DOHH2 (cell line): Measurements from ENCODE around the gene UQCC5.

ENCODE experiments used
- H3F3A ChIP-seq: fragments of 200-600 bp; sonication (generic), shearing (Covaris generic); 2 replicates; pipeline ENCODE4 v1.6.0; 2016; ENCODE audit warnings: antibody characterized with exemption, mild to moderate bottlenecking; ENCODE audit not compliant: control insufficient read depth, insufficient read depth
- H3K27ac ChIP-seq: fragments of 200-600 bp; sonication (generic); 2 replicates; pipeline ENCODE4 v1.5.1; 2014; ENCODE audit warnings: low read depth, mild to moderate bottlenecking, low read length, moderate library complexity
- H3K27me3 ChIP-seq: fragments of 200-600 bp; sonication (generic); 2 replicates; pipeline ENCODE4 v1.6.1; 2014; ENCODE audit warnings: mild to moderate bottlenecking, low read length, mixed read lengths; ENCODE audit not compliant: control insufficient read depth
- H3K36me3 ChIP-seq: fragments of 200-600 bp; sonication (generic); 2 replicates; pipeline ENCODE4 v1.6.1; 2014; ENCODE audit warnings: mild to moderate bottlenecking, low read length, moderate library complexity, mixed read lengths; ENCODE audit not compliant: control insufficient read depth
- H3K4me1 ChIP-seq: fragments of 200-600 bp; sonication (generic); 2 replicates; pipeline ENCODE4 v1.6.1; 2014; ENCODE audit warnings: mild to moderate bottlenecking, low read length, mixed read lengths; ENCODE audit not compliant: control insufficient read depth
- H3K4me2 ChIP-seq: fragments of 200-600 bp; sonication (generic); 2 replicates; pipeline ENCODE4 v1.6.0; 2014; ENCODE audit warnings: mild to moderate bottlenecking, low read length, moderate library complexity
- H3K4me3 ChIP-seq: fragments of 200-600 bp; sonication (generic); 2 replicates; pipeline ENCODE4 v1.5.1; 2014; ENCODE audit warnings: mild to moderate bottlenecking, low read length, mixed read lengths
- H3K79me2 ChIP-seq: fragments of 200-600 bp; sonication (generic); 2 replicates; pipeline ENCODE4 v1.6.1; 2014; ENCODE audit warnings: mild to moderate bottlenecking, low read length, mixed read lengths; ENCODE audit not compliant: control insufficient read depth
- H3K9me2 ChIP-seq: fragments of 200-600 bp; sonication (generic); replicated peaks from 2 replicates; pipeline ENCODE4 v1.6.1; 2014; ENCODE audit warnings: mild to moderate bottlenecking, low read length, mixed read lengths; ENCODE audit not compliant: control insufficient read depth
- H3K9me3 ChIP-seq: fragments of 200-600 bp; sonication (generic); 2 replicates; pipeline ENCODE4 v1.6.1; 2014; ENCODE audit warnings: antibody characterized with exemption, low read length, mixed read lengths; ENCODE audit not compliant: control insufficient read depth, insufficient read depth
- H4K20me1 ChIP-seq: fragments of 200-600 bp; sonication (generic); 2 replicates; pipeline ENCODE4 v1.6.0; 2014; ENCODE audit warnings: low read depth, mild to moderate bottlenecking, antibody characterized with exemption, low read length, moderate library complexity; ENCODE audit not compliant: control insufficient read depth, insufficient read depth
- EZH2phosphoT487 ChIP-seq: fragments of 200-600 bp; sonication (generic); IDR thresholded peaks from 2 replicates; pipeline ENCODE4 v1.6.1; 2017; ENCODE audit warnings: borderline replicate concordance, mild to moderate bottlenecking, antibody characterized with exemption, low read length, moderate library complexity, mixed read lengths
- TF ChIP-seq, protein P1 (sequence below): fragments of 200-600 bp; sonication (generic); IDR thresholded peaks from one replicate; pipeline ENCODE4 v1.5.1; 2014; ENCODE audit warnings: antibody characterized with exemption, mild to moderate bottlenecking, low read depth, low read length; ENCODE audit not compliant: poor library complexity, severe bottlenecking

UQCC5 gene

GRCh38 chr3:52534281-52535183 lies 1.9 kb upstream of the UQCC5 start:
- no peak for TF ChIP-seq EZH2phosphoT487
- TF ChIP-seq, protein P1, sequence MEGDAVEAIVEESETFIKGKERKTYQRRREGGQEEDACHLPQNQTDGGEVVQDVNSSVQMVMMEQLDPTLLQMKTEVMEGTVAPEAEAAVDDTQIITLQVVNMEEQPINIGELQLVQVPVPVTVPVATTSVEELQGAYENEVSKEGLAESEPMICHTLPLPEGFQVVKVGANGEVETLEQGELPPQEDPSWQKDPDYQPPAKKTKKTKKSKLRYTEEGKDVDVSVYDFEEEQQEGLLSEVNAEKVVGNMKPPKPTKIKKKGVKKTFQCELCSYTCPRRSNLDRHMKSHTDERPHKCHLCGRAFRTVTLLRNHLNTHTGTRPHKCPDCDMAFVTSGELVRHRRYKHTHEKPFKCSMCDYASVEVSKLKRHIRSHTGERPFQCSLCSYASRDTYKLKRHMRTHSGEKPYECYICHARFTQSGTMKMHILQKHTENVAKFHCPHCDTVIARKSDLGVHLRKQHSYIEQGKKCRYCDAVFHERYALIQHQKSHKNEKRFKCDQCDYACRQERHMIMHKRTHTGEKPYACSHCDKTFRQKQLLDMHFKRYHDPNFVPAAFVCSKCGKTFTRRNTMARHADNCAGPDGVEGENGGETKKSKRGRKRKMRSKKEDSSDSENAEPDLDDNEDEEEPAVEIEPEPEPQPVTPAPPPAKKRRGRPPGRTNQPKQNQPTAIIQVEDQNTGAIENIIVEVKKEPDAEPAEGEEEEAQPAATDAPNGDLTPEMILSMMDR: no peak
- peak overlapping the region; percentile 75 for H3K4me2 ChIP-seq
- no peaks in the 10 kb centered on the region for H3K9me3 ChIP-seq
- H3K4me1 ChIP-seq: peaks cover 50% of the 10 kb centered on the region
- no peaks in the 10 kb centered on the region for H3K9me2 ChIP-seq
- H3K79me2 ChIP-seq: peaks cover 66% of the 10 kb centered on the region
- peaks cover 35% of the 10 kb centered on the region for H3K36me3 ChIP-seq
- no peak overlapping the region for H3K27ac ChIP-seq
- H3F3A ChIP-seq: peaks cover 9% of the 10 kb centered on the region
- H3K27me3 ChIP-seq: no peaks in the 10 kb centered on the region
- H3K4me3 ChIP-seq: peak overlapping the region; percentile 69
- H4K20me1 ChIP-seq: peaks cover 21% of the 10 kb centered on the region

- no peaks in the 10 kb centered on the region for H3K9me2 ChIP-seq
- peaks cover 21% of the 10 kb centered on the region for H4K20me1 ChIP-seq
- TF ChIP-seq, protein P1: no peak
- TF ChIP-seq EZH2phosphoT487: no peak
- no peaks in the 10 kb centered on the region for H3K9me3 ChIP-seq
- H3K4me2 ChIP-seq: peak overlapping the region; percentile 75
- peaks cover 52% of the 10 kb centered on the region for H3K4me1 ChIP-seq
- H3K27me3 ChIP-seq: no peaks in the 10 kb centered on the region
- peaks cover 39% of the 10 kb centered on the region for H3K36me3 ChIP-seq
- no peak overlapping the region for H3K27ac ChIP-seq
- peak overlapping the region; percentile 57 for H3K4me3 ChIP-seq
- H3F3A ChIP-seq: peaks cover 15% of the 10 kb centered on the region
- peaks cover 68% of the 10 kb centered on the region for H3K79me2 ChIP-seq
Observed at GRCh38 chr3:52535411-52536111, 844 bp upstream of the UQCC5 start.

DNA sequence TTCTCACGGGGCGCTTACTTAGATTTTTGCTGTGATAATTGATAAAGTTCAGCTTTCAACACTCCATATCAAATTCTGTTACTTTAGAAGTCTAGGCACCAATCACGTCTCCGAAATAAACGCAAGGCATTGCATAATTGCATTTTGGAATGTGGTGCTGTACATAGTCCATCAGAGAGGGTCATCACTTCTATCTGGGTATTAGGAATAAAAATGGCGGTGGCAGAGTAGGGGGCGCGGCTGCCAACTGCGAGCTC lies 365 bp upstream of the UQCC5 start:
- Histone ChIP-seq H3K4me3 (peak overlapping the region; percentile 57), H4K20me1 (peaks cover 21% of the 10 kb centered on the region), H3K27me3 (no peaks in the 10 kb centered on the region), H3K9me3 (no peaks in the 10 kb centered on the region), H3K4me2 (peak overlapping the region; percentile 75), H3K79me2 (peaks cover 68% of the 10 kb centered on the region), H3F3A (peaks cover 15% of the 10 kb centered on the region), H3K27ac (no peak overlapping the region), H3K4me1 (peaks cover 52% of the 10 kb centered on the region), H3K9me2 (no peaks in the 10 kb centered on the region), H3K36me3 (peaks cover 44% of the 10 kb centered on the region)
- no peak for TF ChIP-seq EZH2phosphoT487
- TF ChIP-seq, protein P1: no peak
